Measurements from ENCODE around the gene RYR3. TPM values are rescaled to one million over a fixed set of nuclear protein-coding genes. Genes with fewer than 3 reads are reported as not detected.
A peak's percentile ranks its signal among the peaks of the same experiment; 100 is the strongest.

RYR3 gene
- total RNA-seq, 2 experiments from 2014 or later: not detected

GRCh38 chr15:33515121-33515520, 204.4 kb downstream of the RYR3 start:
- H3K9me3 Mint-ChIP-seq: no peaks in the 10 kb centered on the region
- no peaks in the 10 kb centered on the region for H3K27me3 Mint-ChIP-seq
- H3K4me1 Mint-ChIP-seq (ENCODE audit: low read depth): no peaks in the 10 kb centered on the region
- POLR2A ChIA-PET: no interaction called here
- no peak overlapping the region for H3K4me3 Mint-ChIP-seq
- no peaks in the 10 kb centered on the region for H3K36me3 Mint-ChIP-seq
- CTCF ChIA-PET: no interaction called here
- intact Hi-C loops (cut with micrococcal nuclease): no loop called here
- no peak for DNase-seq
- H3K27ac Mint-ChIP-seq: no peak overlapping the region

- H3K4me3 Mint-ChIP-seq: no peak overlapping the region
- intact Hi-C loops (cut with micrococcal nuclease): no loop called here
- CTCF ChIA-PET: no interaction called here
- no peaks in the 10 kb centered on the region for H3K4me1 Mint-ChIP-seq (ENCODE audit: low read depth)
- no peak for DNase-seq
- POLR2A ChIA-PET: no interaction called here
- no peaks in the 10 kb centered on the region for H3K36me3 Mint-ChIP-seq
- no peak overlapping the region for H3K27ac Mint-ChIP-seq
- H3K9me3 Mint-ChIP-seq: no peaks in the 10 kb centered on the region
- no peaks in the 10 kb centered on the region for H3K27me3 Mint-ChIP-seq
Observed at GRCh38 chr15:33516563-33516962, 205.8 kb downstream of the RYR3 start.

DNA sequence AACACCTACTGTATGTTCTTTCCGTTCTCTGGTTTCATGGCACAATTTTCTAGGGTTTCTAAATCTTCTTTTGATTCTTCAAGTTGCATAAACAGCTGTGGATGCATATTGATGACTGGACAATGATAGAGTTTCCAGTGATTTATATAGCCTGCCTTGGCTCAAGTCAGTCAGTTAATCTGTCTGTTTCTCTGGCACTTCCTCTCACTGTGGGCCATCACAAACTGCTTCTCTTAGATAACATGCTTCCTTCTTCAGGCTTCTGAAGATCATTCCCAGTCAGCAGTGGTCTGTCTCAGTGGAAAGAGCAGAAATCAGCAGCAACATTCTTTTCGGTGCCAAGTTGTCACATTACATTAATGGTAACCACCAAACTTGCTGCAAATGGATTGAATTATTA, 207.2 kb downstream of the RYR3 start:
- no peak for DNase-seq
- Mint-ChIP-seq H3K4me1 (ENCODE audit: low read depth) (no peaks in the 10 kb centered on the region), H3K9me3 (no peaks in the 10 kb centered on the region), H3K36me3 (no peaks in the 10 kb centered on the region), H3K27me3 (no peaks in the 10 kb centered on the region), H3K27ac (no peak overlapping the region), H3K4me3 (no peak overlapping the region)
- intact Hi-C loops (cut with micrococcal nuclease): no loop called here
- ChIA-PET CTCF (no interaction called here), POLR2A (no interaction called here)

- intact Hi-C loops (cut with micrococcal nuclease): no loop called here
- H3K4me1 Mint-ChIP-seq (ENCODE audit: low read depth): no peaks in the 10 kb centered on the region
- no peak overlapping the region for H3K27ac Mint-ChIP-seq
- CTCF ChIA-PET: no interaction called here
- no peak for DNase-seq
- POLR2A ChIA-PET: no interaction called here
- no peak overlapping the region for H3K4me3 Mint-ChIP-seq
- no peaks in the 10 kb centered on the region for H3K27me3 Mint-ChIP-seq
- H3K36me3 Mint-ChIP-seq: no peaks in the 10 kb centered on the region
- no peaks in the 10 kb centered on the region for H3K9me3 Mint-ChIP-seq
Observed at GRCh38 chr15:33518421-33518820, 207.7 kb downstream of the RYR3 start.

DNA sequence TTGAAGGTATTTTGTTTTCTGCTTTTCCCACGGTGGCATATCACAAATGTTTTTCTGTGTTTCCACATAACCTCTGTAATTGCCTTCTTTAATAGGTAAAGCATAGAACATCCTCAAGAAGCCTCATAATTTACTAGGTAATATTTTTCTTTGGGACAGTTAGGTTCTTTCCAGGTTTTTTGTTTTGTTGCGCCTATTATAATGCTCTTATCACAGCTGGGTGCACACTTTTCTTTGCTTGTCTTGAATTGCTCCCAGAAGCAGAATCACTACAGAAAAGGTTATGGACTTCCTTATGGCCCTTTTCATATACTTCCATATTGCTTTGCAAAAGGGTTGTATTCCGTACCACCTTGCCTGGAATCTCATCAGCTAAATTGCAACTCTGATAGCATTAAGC, 213.5 kb downstream of the RYR3 start:
- no peaks in the 10 kb centered on the region for H3K27me3 Mint-ChIP-seq
- CTCF ChIA-PET: interaction anchor here (0.6 kb wide), 1 partner anchor 25 kb away, joined by 3 read pairs; no protein-coding TSS in a partner anchor
- intact Hi-C loops (cut with micrococcal nuclease): no loop called here
- no peak overlapping the region for H3K27ac Mint-ChIP-seq
- no peak overlapping the region for H3K4me3 Mint-ChIP-seq
- H3K9me3 Mint-ChIP-seq: no peaks in the 10 kb centered on the region
- H3K36me3 Mint-ChIP-seq: no peaks in the 10 kb centered on the region
- H3K4me1 Mint-ChIP-seq (ENCODE audit: low read depth): no peaks in the 10 kb centered on the region
- POLR2A ChIA-PET: no interaction called here
- DNase-seq: no peak

GRCh38 chr15:33526532-33526931, 215.8 kb downstream of the RYR3 start:
- POLR2A ChIA-PET: no interaction called here
- Mint-ChIP-seq H3K9me3 (no peaks in the 10 kb centered on the region), H3K27me3 (no peaks in the 10 kb centered on the region), H3K4me1 (ENCODE audit: low read depth) (no peaks in the 10 kb centered on the region), H3K36me3 (no peaks in the 10 kb centered on the region), H3K4me3 (no peak overlapping the region), H3K27ac (no peak overlapping the region)
- intact Hi-C loops (cut with micrococcal nuclease): no loop called here
- CTCF ChIA-PET: no interaction called here
- DNase-seq: no peak

GRCh38 chr15:33533197-33533596, 222.4 kb downstream of the RYR3 start:
- no peaks in the 10 kb centered on the region for H3K4me1 Mint-ChIP-seq (ENCODE audit: low read depth)
- no peaks in the 10 kb centered on the region for H3K27me3 Mint-ChIP-seq
- no peak overlapping the region for H3K27ac Mint-ChIP-seq
- intact Hi-C loops (cut with micrococcal nuclease): no loop called here
- H3K4me3 Mint-ChIP-seq: no peak overlapping the region
- H3K36me3 Mint-ChIP-seq: no peaks in the 10 kb centered on the region
- H3K9me3 Mint-ChIP-seq: no peaks in the 10 kb centered on the region
- CTCF ChIA-PET: no interaction called here
- POLR2A ChIA-PET: no interaction called here
- no peak for DNase-seq

DNA sequence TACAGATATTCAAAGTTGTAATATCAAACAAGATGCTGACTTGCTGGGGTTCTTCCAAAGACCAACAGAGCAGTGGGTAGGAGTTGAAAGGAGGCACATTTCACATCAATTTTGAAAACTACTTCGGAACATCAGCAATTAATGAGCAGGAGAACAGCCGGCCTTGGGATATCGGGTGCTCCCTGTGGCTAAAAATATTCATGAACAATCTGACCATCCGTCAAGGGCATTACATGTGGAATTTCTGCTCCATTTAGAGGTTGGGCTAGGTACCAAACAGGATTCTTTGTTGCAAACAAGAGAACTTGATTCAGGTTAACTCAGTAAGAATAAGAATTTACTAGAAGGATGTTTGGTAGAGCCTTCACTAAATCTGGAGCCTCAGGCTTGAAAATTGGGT, 223.9 kb downstream of the RYR3 start:
- POLR2A ChIA-PET: no interaction called here
- no peaks in the 10 kb centered on the region for H3K36me3 Mint-ChIP-seq
- CTCF ChIA-PET: no interaction called here
- no peaks in the 10 kb centered on the region for H3K9me3 Mint-ChIP-seq
- H3K4me1 Mint-ChIP-seq (ENCODE audit: low read depth): no peaks in the 10 kb centered on the region
- intact Hi-C loops (cut with micrococcal nuclease): no loop called here
- H3K27ac Mint-ChIP-seq: no peak overlapping the region
- DNase-seq: no peak
- no peaks in the 10 kb centered on the region for H3K27me3 Mint-ChIP-seq
- H3K4me3 Mint-ChIP-seq: no peak overlapping the region

- Mint-ChIP-seq H3K9me3 (no peaks in the 10 kb centered on the region), H3K36me3 (no peaks in the 10 kb centered on the region), H3K27ac (no peak overlapping the region), H3K27me3 (no peaks in the 10 kb centered on the region), H3K4me1 (ENCODE audit: low read depth) (no peaks in the 10 kb centered on the region), H3K4me3 (no peak overlapping the region)
- intact Hi-C loops (cut with micrococcal nuclease): no loop called here
- ChIA-PET CTCF (no interaction called here), POLR2A (no interaction called here)
- DNase-seq: no peak
Observed at GRCh38 chr15:33535135-33535534, 224.4 kb downstream of the RYR3 start.

DNA sequence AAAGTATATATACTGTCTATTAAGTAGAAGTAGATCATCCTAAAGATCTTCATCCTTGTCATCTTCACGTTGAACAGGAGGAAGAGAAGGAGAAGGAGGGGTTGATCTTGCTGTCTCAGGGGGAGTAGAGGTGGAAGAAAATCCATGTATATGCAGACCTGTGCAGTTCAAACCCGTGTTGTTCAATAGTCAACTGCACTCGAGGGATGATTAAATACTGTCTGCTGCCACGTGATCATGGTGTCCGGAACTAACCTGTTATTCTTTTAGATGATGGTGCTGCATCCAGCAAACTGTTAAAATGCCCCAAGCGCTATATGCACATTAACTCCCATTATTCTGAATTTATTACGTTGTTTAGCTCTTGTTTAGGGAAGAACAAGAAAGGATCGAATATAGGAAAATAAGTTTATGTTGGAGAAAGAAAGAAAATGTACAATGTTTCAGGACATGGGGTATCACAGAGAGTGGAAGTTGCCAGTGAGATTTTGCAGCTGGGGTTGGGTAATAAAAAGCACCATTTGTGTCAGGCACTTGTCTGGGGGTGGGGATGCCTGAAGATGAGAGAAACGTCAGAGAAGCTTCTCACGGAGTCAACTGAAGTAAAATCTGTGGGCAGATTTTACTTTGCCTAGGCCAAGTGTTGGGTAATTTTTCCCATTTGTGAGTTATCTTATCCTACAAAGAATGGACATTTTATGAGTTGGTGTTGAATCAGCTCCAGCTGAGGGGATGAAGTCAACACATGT, 229.2 kb downstream of the RYR3 start:
- H3K27ac Mint-ChIP-seq: no peak overlapping the region
- H3K9me3 Mint-ChIP-seq: no peaks in the 10 kb centered on the region
- ChIA-PET CTCF (no interaction called here), POLR2A (no interaction called here)
- H3K4me3 Mint-ChIP-seq: no peak overlapping the region
- H3K27me3 Mint-ChIP-seq: peaks cover 2% of the 10 kb centered on the region
- H3K4me1 Mint-ChIP-seq (ENCODE audit: low read depth): no peaks in the 10 kb centered on the region
- H3K36me3 Mint-ChIP-seq: no peaks in the 10 kb centered on the region
- intact Hi-C loops (cut with micrococcal nuclease): no loop called here
- DNase-seq: no peak

DNA sequence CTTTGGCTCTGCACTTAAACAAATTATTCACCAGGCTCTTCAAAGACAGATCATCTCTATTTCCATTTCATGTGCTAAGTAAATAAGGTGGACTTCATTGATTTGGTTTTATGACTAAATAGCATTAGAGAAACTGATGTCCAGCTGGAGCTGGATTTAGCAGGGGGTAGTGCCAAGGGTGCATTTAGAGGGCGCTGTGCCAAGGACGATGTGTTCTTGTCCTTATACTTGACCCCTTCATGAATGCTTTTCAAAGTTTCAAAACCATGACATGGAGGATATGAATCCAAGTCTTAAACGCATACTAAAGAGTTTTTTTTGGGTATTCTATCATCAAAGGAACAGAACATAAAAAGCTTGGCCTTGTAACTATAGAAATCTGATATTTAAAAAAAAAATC, 233.2 kb downstream of the RYR3 start:
- no peaks in the 10 kb centered on the region for H3K4me1 Mint-ChIP-seq (ENCODE audit: low read depth)
- POLR2A ChIA-PET: no interaction called here
- no peak for DNase-seq
- no peak overlapping the region for H3K27ac Mint-ChIP-seq
- no peaks in the 10 kb centered on the region for H3K36me3 Mint-ChIP-seq
- intact Hi-C loops (cut with micrococcal nuclease): no loop called here
- peaks cover 2% of the 10 kb centered on the region for H3K27me3 Mint-ChIP-seq
- H3K9me3 Mint-ChIP-seq: no peaks in the 10 kb centered on the region
- CTCF ChIA-PET: no interaction called here
- no peak overlapping the region for H3K4me3 Mint-ChIP-seq

DNA sequence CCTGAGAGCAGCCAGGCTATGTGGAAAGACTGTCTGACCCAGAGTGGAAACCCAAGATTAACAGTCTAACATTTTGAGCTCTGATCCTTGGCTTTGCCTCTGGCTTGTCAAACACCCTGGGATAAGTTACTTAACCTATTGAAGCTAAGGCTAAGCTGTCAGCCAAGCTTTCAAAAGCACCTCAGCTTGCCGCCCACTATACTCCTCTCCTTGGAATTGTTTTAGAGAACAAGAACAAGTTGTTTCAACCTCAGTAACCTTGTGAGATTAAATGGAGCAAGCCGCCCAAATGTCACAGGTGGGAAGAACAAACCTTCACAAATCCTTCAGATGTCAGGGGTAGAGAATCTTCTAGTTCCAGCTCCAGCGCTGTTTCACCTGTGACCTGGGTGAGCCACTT, 235.1 kb downstream of the RYR3 start:
- Mint-ChIP-seq H3K36me3 (no peaks in the 10 kb centered on the region), H3K4me3 (no peak overlapping the region), H3K4me1 (ENCODE audit: low read depth) (no peaks in the 10 kb centered on the region), H3K9me3 (no peaks in the 10 kb centered on the region), H3K27me3 (peaks cover 2% of the 10 kb centered on the region), H3K27ac (no peak overlapping the region)
- ChIA-PET POLR2A (no interaction called here), CTCF (no interaction called here)
- no peak for DNase-seq
- intact Hi-C loops (cut with micrococcal nuclease): no loop called here

DNA sequence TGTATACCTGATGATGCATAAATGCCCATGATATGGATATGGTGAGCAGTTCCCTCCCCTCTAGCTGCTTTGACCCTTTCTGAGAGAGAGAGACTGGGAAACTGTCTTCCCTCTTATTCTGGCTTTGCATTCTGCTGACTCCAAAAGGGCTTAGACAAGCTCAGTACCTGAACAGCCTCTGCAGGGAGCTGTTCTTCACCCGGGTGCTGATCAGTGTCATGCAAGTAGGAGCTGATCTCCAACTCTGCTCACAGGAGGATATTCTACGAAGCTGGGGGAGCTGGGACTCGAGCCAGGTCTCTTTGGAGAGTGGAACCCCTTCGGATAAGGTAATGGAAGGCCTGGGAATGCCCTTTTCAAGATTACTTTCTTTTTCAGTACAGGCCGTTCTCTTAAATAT, 237.1 kb downstream of the RYR3 start:
- H3K36me3 Mint-ChIP-seq: no peaks in the 10 kb centered on the region
- no peak overlapping the region for H3K4me3 Mint-ChIP-seq
- H3K27me3 Mint-ChIP-seq: peaks cover 2% of the 10 kb centered on the region
- intact Hi-C loops (cut with micrococcal nuclease): no loop called here
- no peaks in the 10 kb centered on the region for H3K4me1 Mint-ChIP-seq (ENCODE audit: low read depth)
- POLR2A ChIA-PET: no interaction called here
- no peaks in the 10 kb centered on the region for H3K9me3 Mint-ChIP-seq
- CTCF ChIA-PET: no interaction called here
- H3K27ac Mint-ChIP-seq: no peak overlapping the region
- DNase-seq: peak; percentile 12

GRCh38 chr15:33551860-33552259, 241.1 kb downstream of the RYR3 start:
- H3K36me3 Mint-ChIP-seq: no peaks in the 10 kb centered on the region
- ChIA-PET POLR2A (no interaction called here), CTCF (no interaction called here)
- DNase-seq: no peak
- H3K27me3 Mint-ChIP-seq: no peaks in the 10 kb centered on the region
- H3K9me3 Mint-ChIP-seq: no peaks in the 10 kb centered on the region
- intact Hi-C loops (cut with micrococcal nuclease): no loop called here
- H3K27ac Mint-ChIP-seq: no peak overlapping the region
- H3K4me3 Mint-ChIP-seq: no peak overlapping the region
- H3K4me1 Mint-ChIP-seq (ENCODE audit: low read depth): no peaks in the 10 kb centered on the region

All from activated CD4-positive, alpha-beta memory T cell treated with anti-CD3 and anti-CD28 coated beads for 36 hours (primary cell).